ENCODE measurements around the gene TMEM219.
"Not testable (repeated sequence)": the region's sequence is repeated elsewhere in the genome, so short reads cannot be mapped to it uniquely, and the experiment has no call there.

TMEM219 gene

GRCh38 chr16:29961479-29962343 lies at the start of gene TMEM219:
Gene TMEM219 (plus strand): TSS chr16:29962079. CDS start chr16:29963144, 1,065 bp downstream.
- DNase-seq = peak; percentile 83

- no peak for DNase-seq
Observed at GRCh38 chr16:29912087-29912486, 49.8 kb upstream of the TMEM219 start.

GRCh38 chr16:29913514-29913913 lies 48.4 kb upstream of the TMEM219 start:
- no peak for DNase-seq

- no peak for DNase-seq
Observed at GRCh38 chr16:29915590-29916247, 46.2 kb upstream of the TMEM219 start.

GRCh38 chr16:29916979-29917378 lies 44.9 kb upstream of the TMEM219 start:
- DNase-seq = no peak

GRCh38 chr16:29920288-29921033 lies 41.4 kb upstream of the TMEM219 start:
- DNase-seq = no peak

- DNase-seq = no peak
Observed at GRCh38 chr16:29921034-29921385, 40.9 kb upstream of the TMEM219 start.

- no peak for DNase-seq
Observed at GRCh38 chr16:29922326-29922725, 39.6 kb upstream of the TMEM219 start.

- DNase-seq = no peak
Observed at GRCh38 chr16:29922986-29923501, 38.8 kb upstream of the TMEM219 start.

- no peak for DNase-seq
Observed at GRCh38 chr16:29925105-29925756, 36.6 kb upstream of the TMEM219 start.

- DNase-seq = peak; percentile 80
Observed at GRCh38 chr16:29925781-29926710, 35.8 kb upstream of the TMEM219 start, which contains the start of gene KCTD13. Gene KCTD13 (minus strand): TSS chr16:29926226. CDS start chr16:29926033, 193 bp downstream.

- peak; percentile 52 for DNase-seq
Observed at GRCh38 chr16:29926711-29927052, 35.2 kb upstream of the TMEM219 start.

GRCh38 chr16:29927070-29927905 lies 34.6 kb upstream of the TMEM219 start:
- DNase-seq = no peak

GRCh38 chr16:29931750-29932149 lies 30.1 kb upstream of the TMEM219 start:
- DNase-seq = not testable (repeated sequence)

- no peak for DNase-seq
Observed at GRCh38 chr16:29940656-29941055, 21.2 kb upstream of the TMEM219 start.

GRCh38 chr16:29943846-29944799 lies 17.8 kb upstream of the TMEM219 start:
- DNase-seq = peak; percentile 71

- no peak for DNase-seq
Observed at GRCh38 chr16:29947897-29948296, 14.0 kb upstream of the TMEM219 start.

GRCh38 chr16:29950806-29951461 lies 10.9 kb upstream of the TMEM219 start:
- DNase-seq = no peak

All from NCI-H2171 treated with DMSO at 0.1 percent for 48 hours (cell line).